Endothelial cell (in vitro differentiated cells): Measurements from ENCODE around the gene PTPRQ. TPM values are rescaled to one million over a fixed set of nuclear protein-coding genes. Genes with fewer than 3 reads are reported as not detected.

Experiments used
- DNase-seq: peaks from one replicate; pipeline ENCODE4 v3.0.0; 2021; ENCODE audit warnings: low spot score
- H3K27ac Mint-ChIP-seq: one replicate; pipeline ENCODE4 v1.8.0; 2021; ENCODE audit warnings: mixed read lengths, inconsistent platforms; ENCODE audit not compliant: unreplicated experiment
- H3K27me3 Mint-ChIP-seq: one replicate; pipeline ENCODE4 v1.8.0; 2021; ENCODE audit warnings: mild to moderate bottlenecking, moderate library complexity, mixed read lengths, inconsistent platforms; ENCODE audit not compliant: unreplicated experiment
- H3K36me3 Mint-ChIP-seq: one replicate; pipeline ENCODE4 v1.8.0; 2021; ENCODE audit warnings: mild to moderate bottlenecking, low read depth, mixed read lengths, inconsistent platforms; ENCODE audit not compliant: unreplicated experiment
- H3K4me1 Mint-ChIP-seq: one replicate; pipeline ENCODE4 v1.8.0; 2021; ENCODE audit warnings: mild to moderate bottlenecking, mixed read lengths, inconsistent platforms; ENCODE audit not compliant: unreplicated experiment
- H3K4me3 Mint-ChIP-seq: one replicate; pipeline ENCODE4 v1.8.0; 2021; ENCODE audit warnings: mild to moderate bottlenecking, mixed read lengths, inconsistent platforms; ENCODE audit not compliant: unreplicated experiment
- H3K9me3 Mint-ChIP-seq: one replicate; pipeline ENCODE4 v1.8.0; 2021; ENCODE audit warnings: mixed read lengths, inconsistent platforms; ENCODE audit not compliant: unreplicated experiment
- total RNA-seq: library from RNA; stranded (reverse); fragmentation: NEBNext Ultra II Directional; extraction: Animal tissue kit (Norgen Biotek cat#: 25700); gene quantifications from one replicate; pipeline ENCODE4 v1.2.1, GENCODE V29; 2021; ENCODE audit not compliant: unreplicated experiment
- TF ChIP-seq, protein P1 (sequence below): fragments of 200-600 bp; sonication (generic); IDR thresholded peaks from one replicate; pipeline ENCODE4 v1.5.0; 2021; ENCODE audit warnings: antibody characterized with exemption; ENCODE audit not compliant: unreplicated experiment

Gene PTPRQ
- total RNA-seq, 1 donor from 2014 or later: not detected

- DNase-seq: no peak
- H3K36me3 Mint-ChIP-seq: no peaks in the 10 kb centered on the region
- H3K27ac Mint-ChIP-seq: no peak overlapping the region
- no peak overlapping the region for H3K4me3 Mint-ChIP-seq
- H3K4me1 Mint-ChIP-seq: no peaks in the 10 kb centered on the region
- no peaks in the 10 kb centered on the region for H3K27me3 Mint-ChIP-seq
- TF ChIP-seq, protein P1, sequence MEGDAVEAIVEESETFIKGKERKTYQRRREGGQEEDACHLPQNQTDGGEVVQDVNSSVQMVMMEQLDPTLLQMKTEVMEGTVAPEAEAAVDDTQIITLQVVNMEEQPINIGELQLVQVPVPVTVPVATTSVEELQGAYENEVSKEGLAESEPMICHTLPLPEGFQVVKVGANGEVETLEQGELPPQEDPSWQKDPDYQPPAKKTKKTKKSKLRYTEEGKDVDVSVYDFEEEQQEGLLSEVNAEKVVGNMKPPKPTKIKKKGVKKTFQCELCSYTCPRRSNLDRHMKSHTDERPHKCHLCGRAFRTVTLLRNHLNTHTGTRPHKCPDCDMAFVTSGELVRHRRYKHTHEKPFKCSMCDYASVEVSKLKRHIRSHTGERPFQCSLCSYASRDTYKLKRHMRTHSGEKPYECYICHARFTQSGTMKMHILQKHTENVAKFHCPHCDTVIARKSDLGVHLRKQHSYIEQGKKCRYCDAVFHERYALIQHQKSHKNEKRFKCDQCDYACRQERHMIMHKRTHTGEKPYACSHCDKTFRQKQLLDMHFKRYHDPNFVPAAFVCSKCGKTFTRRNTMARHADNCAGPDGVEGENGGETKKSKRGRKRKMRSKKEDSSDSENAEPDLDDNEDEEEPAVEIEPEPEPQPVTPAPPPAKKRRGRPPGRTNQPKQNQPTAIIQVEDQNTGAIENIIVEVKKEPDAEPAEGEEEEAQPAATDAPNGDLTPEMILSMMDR: no peak
- no peaks in the 10 kb centered on the region for H3K9me3 Mint-ChIP-seq
Measured at GRCh38 chr12:80576641-80577418, 132.8 kb downstream of the PTPRQ start.

GRCh38 chr12:80580254-80580653 lies 136.2 kb downstream of the PTPRQ start:
- H3K4me1 Mint-ChIP-seq: no peaks in the 10 kb centered on the region
- H3K36me3 Mint-ChIP-seq: no peaks in the 10 kb centered on the region
- H3K9me3 Mint-ChIP-seq: no peaks in the 10 kb centered on the region
- DNase-seq: no peak
- TF ChIP-seq, protein P1: no peak
- H3K27me3 Mint-ChIP-seq: no peaks in the 10 kb centered on the region
- no peak overlapping the region for H3K27ac Mint-ChIP-seq
- no peak overlapping the region for H3K4me3 Mint-ChIP-seq

- no peak overlapping the region for H3K4me3 Mint-ChIP-seq
- H3K27me3 Mint-ChIP-seq: no peaks in the 10 kb centered on the region
- no peaks in the 10 kb centered on the region for H3K36me3 Mint-ChIP-seq
Measured at GRCh38 chr12:80581783-80582182, 137.7 kb downstream of the PTPRQ start.

DNA sequence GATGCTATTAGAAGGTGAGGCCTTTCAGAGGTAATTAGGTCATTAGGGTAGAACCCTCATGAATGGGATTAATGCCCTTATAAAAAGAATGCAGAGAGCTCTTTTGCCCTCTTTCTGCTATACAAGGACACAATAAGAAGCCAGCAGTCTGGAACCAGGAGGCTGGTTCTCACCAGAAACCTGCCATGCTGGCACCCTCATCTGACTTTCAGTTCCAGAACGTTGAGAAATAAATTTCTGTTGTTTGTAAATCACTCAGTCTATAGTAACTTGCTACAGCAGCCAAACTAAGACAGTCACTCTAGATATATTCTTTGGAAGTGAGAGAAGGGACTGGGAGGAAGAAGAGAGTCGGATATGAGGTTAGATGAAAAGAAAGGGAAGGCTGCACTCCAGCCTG lies 138.4 kb downstream of the PTPRQ start:
- Mint-ChIP-seq H3K27ac (no peak overlapping the region), H3K36me3 (no peaks in the 10 kb centered on the region), H3K4me1 (no peaks in the 10 kb centered on the region), H3K27me3 (no peaks in the 10 kb centered on the region), H3K9me3 (no peaks in the 10 kb centered on the region), H3K4me3 (no peak overlapping the region)
- TF ChIP-seq, protein P1: no peak
- DNase-seq: no peak

More at GRCh38 chr12:80581783-80582182, 137.7 kb downstream of the PTPRQ start:
- Mint-ChIP-seq H3K9me3 (no peaks in the 10 kb centered on the region), H3K27ac (no peak overlapping the region), H3K4me1 (no peaks in the 10 kb centered on the region)
- TF ChIP-seq, protein P1: no peak
- no peak for DNase-seq

- H3K4me1 Mint-ChIP-seq: no peaks in the 10 kb centered on the region
- H3K36me3 Mint-ChIP-seq: no peaks in the 10 kb centered on the region
- no peak for DNase-seq
- TF ChIP-seq, protein P1: no peak
- H3K4me3 Mint-ChIP-seq: no peak overlapping the region
- no peak overlapping the region for H3K27ac Mint-ChIP-seq
- no peaks in the 10 kb centered on the region for H3K9me3 Mint-ChIP-seq
- no peaks in the 10 kb centered on the region for H3K27me3 Mint-ChIP-seq
Measured at GRCh38 chr12:80589077-80589476, 145.0 kb downstream of the PTPRQ start.
